Measurements from ENCODE around the gene SAFB. TPM values are rescaled to one million over a fixed set of nuclear protein-coding genes. Genes with fewer than 3 reads are reported as not detected.
A peak's percentile ranks its signal among the peaks of the same experiment; 100 is the strongest.

SAFB gene
- total RNA-seq, 1 experiment from 2014 or later = 171 TPM

DNA sequence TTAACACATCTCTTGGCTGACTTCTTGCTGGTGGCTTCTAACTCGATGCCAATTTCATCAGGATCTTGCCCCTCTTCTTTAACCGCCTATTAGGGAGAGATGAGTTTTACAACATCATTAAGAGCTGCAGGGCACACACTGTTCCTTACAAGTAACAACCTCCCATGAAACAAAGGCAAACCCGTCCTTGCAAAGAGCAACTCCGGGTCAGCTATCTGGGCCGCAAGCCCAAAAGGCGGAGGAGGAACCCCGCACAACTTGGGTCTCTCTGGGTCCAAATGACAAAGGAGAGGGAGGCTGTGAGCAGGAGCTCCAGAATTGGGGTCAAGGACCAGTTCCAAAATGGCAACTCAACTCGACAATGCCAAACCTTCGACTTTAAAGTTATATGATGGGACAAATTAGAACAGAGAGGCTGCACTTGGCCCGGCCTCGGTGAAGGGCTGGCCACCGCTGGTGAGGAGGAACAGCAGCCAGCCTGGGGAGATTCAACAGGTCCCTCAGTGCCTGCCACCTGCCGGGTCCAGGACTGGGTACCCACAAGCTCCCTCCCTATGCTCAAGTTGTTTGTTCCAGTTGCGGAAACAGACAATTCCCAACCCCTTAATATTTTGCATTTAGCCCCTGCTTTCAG is 1.5 kb upstream of the SAFB start:
- Histone ChIP-seq H3K9me3 (ENCODE audit: low read depth, low read length, poor library complexity, severe bottlenecking) (no peaks in the 10 kb centered on the region), H3K36me3 (ENCODE audit: insufficient read depth, low read length, poor library complexity, severe bottlenecking) (peaks cover 63% of the 10 kb centered on the region), H3K27ac (ENCODE audit: low read depth, low read length, poor library complexity, severe bottlenecking) (peak overlapping the region; percentile 96), H3K27me3 (replicated peaks; ENCODE audit: insufficient read depth, low read depth, low read length, poor library complexity) (no peaks in the 10 kb centered on the region), H3K4me1 (ENCODE audit: insufficient read depth, low read length, poor library complexity, severe bottlenecking) (peaks cover 31% of the 10 kb centered on the region), H3K4me3 (ENCODE audit: low read depth, low read length, poor library complexity, severe bottlenecking) (peak overlapping the region; percentile 100)
- no peak for DNase-seq (ENCODE audit: low spot score)
- TF ChIP-seq, protein P1, sequence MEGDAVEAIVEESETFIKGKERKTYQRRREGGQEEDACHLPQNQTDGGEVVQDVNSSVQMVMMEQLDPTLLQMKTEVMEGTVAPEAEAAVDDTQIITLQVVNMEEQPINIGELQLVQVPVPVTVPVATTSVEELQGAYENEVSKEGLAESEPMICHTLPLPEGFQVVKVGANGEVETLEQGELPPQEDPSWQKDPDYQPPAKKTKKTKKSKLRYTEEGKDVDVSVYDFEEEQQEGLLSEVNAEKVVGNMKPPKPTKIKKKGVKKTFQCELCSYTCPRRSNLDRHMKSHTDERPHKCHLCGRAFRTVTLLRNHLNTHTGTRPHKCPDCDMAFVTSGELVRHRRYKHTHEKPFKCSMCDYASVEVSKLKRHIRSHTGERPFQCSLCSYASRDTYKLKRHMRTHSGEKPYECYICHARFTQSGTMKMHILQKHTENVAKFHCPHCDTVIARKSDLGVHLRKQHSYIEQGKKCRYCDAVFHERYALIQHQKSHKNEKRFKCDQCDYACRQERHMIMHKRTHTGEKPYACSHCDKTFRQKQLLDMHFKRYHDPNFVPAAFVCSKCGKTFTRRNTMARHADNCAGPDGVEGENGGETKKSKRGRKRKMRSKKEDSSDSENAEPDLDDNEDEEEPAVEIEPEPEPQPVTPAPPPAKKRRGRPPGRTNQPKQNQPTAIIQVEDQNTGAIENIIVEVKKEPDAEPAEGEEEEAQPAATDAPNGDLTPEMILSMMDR (conservative IDR thresholded peaks at IDR 0.05; ENCODE audit: low read depth, low read length) = no peak
- TF ChIP-seq EZH2 (IDR thresholded peaks at IDR 0.05; ENCODE audit: borderline replicate concordance, low read depth, low read length, poor library complexity, severe bottlenecking) = no peak
- intact Hi-C loops (cut with micrococcal nuclease; ENCODE audit: unreplicated experiment) = no loop called here
- ChIA-PET POLR2A (ENCODE audit: low non-redundant PET) (no interaction called here), CTCF (interaction anchor here (0.5 kb wide), 1 partner anchor 508 kb away, joined by 12 read pairs; no protein-coding TSS in a partner anchor)
- BruUV-seq (replicated peaks) = no TSS peak

DNA sequence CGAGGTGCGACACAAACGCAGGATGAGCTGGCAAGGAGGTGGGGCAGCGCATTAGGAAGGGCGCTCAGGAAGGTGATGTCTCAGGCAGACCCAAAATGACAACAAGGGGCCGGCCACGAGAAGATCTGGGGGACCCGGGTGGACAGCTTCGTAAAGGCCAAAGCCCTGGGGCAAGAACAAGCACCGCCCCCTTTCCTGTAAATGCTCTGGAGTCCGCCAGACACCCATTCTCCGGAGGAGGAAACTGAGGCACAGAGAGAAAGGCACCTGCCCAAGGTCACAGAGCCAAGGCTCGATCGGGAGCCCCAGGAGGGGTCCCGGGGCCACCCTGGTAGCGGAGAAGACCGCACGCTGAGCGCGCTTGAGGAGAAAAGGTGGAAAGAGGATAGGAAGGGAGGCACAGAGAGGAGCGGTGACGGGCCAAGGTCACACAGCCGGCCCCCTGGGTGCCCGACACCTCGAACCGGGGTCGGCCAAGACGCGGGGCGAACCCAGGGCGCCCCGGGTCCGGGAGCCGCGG is 878 bp upstream of the SAFB start:
- Histone ChIP-seq H3K27ac (ENCODE audit: low read depth, low read length, poor library complexity, severe bottlenecking) (peak overlapping the region; percentile 96), H3K27me3 (replicated peaks; ENCODE audit: insufficient read depth, low read depth, low read length, poor library complexity) (no peaks in the 10 kb centered on the region), H3K9me3 (ENCODE audit: low read depth, low read length, poor library complexity, severe bottlenecking) (no peaks in the 10 kb centered on the region), H3K4me3 (ENCODE audit: low read depth, low read length, poor library complexity, severe bottlenecking) (peak overlapping the region; percentile 100), H3K4me1 (ENCODE audit: insufficient read depth, low read length, poor library complexity, severe bottlenecking) (peaks cover 31% of the 10 kb centered on the region), H3K36me3 (ENCODE audit: insufficient read depth, low read length, poor library complexity, severe bottlenecking) (peaks cover 64% of the 10 kb centered on the region)
- TF ChIP-seq, protein P1 (conservative IDR thresholded peaks at IDR 0.05; ENCODE audit: low read depth, low read length) = no peak
- no peak for TF ChIP-seq EZH2 (IDR thresholded peaks at IDR 0.05; ENCODE audit: borderline replicate concordance, low read depth, low read length, poor library complexity, severe bottlenecking)
- BruUV-seq (replicated peaks) = no TSS peak
- DNase-seq (ENCODE audit: low spot score) = no peak
- ChIA-PET POLR2A (ENCODE audit: low non-redundant PET) (interaction anchor here (0.6 kb wide), 1 partner anchor 27 kb away, joined by 3 read pairs; no protein-coding TSS in a partner anchor), CTCF (interaction anchor here (1.2 kb wide), 1 partner anchor 74 kb away, joined by 4 read pairs; no protein-coding TSS in a partner anchor)
- intact Hi-C loops (cut with micrococcal nuclease; ENCODE audit: unreplicated experiment) = no loop called here

DNA sequence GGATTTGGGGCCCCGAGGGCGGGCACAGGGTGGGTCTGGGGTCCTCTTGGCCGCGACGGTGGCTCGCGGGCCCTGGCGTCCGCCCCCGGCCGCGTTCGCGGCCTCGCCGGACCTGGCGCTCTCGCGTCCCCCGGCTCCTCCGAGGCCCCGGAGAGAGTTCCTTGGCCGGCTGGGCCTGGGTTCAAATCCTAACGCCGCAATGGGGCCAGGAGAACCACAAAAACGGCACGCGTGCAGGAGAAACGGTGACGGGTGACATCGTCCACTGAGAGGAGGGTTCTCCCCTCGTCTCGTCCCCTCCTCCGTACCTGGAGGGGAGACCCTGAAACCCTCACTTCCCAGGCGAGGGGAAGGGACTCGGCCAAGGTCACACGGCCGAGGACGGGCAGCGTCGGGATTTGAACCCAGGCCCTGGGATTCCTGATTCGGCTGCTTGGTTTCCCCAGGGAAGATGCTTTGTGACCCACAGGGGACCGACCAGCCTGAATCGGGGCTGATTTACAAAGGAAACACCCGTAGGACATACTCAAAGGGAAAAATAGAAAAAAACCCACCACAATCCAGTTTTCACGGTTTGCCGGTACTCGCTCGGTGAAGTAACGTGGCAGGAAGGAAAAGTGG is 624 bp downstream of the SAFB start:
- Histone ChIP-seq H3K4me1 (ENCODE audit: insufficient read depth, low read length, poor library complexity, severe bottlenecking) (peaks cover 36% of the 10 kb centered on the region), H3K27me3 (replicated peaks; ENCODE audit: insufficient read depth, low read depth, low read length, poor library complexity) (no peaks in the 10 kb centered on the region), H3K27ac (ENCODE audit: low read depth, low read length, poor library complexity, severe bottlenecking) (peak overlapping the region; percentile 96), H3K36me3 (ENCODE audit: insufficient read depth, low read length, poor library complexity, severe bottlenecking) (peaks cover 64% of the 10 kb centered on the region), H3K9me3 (ENCODE audit: low read depth, low read length, poor library complexity, severe bottlenecking) (no peaks in the 10 kb centered on the region), H3K4me3 (ENCODE audit: low read depth, low read length, poor library complexity, severe bottlenecking) (peak overlapping the region; percentile 100)
- POLR2A ChIA-PET (ENCODE audit: low non-redundant PET) = interaction anchor here (0.6 to 0.7 kb wide), 2 partner anchors 59 to 331 kb away, joined by 5 to 7 read pairs; no protein-coding TSS in a partner anchor
- CTCF ChIA-PET = interaction anchor here (0.7 to 1.2 kb wide), 2 partner anchors 29 to 76 kb away, joined by 4 to 6 read pairs; no protein-coding TSS in a partner anchor
- DNase-seq (ENCODE audit: low spot score) = peak; percentile 22
- BruUV-seq (replicated peaks) = no TSS peak
- TF ChIP-seq EZH2 (IDR thresholded peaks at IDR 0.05; ENCODE audit: borderline replicate concordance, low read depth, low read length, poor library complexity, severe bottlenecking) = no peak
- TF ChIP-seq, protein P1 (conservative IDR thresholded peaks at IDR 0.05; ENCODE audit: low read depth, low read length) = no peak
- intact Hi-C loops (cut with micrococcal nuclease; ENCODE audit: unreplicated experiment) = no loop called here

Measured in A673 (cell line).